NCI-H1417 treated with DMSO at 0.1 percent for 48 hours (cell line): ENCODE results near the gene UBL4B.

Source experiments
- DNase-seq: peaks from one replicate; lab custom pipeline; 2025; lab: John Stamatoyannopoulos, UW

The UBL4B gene

DNA sequence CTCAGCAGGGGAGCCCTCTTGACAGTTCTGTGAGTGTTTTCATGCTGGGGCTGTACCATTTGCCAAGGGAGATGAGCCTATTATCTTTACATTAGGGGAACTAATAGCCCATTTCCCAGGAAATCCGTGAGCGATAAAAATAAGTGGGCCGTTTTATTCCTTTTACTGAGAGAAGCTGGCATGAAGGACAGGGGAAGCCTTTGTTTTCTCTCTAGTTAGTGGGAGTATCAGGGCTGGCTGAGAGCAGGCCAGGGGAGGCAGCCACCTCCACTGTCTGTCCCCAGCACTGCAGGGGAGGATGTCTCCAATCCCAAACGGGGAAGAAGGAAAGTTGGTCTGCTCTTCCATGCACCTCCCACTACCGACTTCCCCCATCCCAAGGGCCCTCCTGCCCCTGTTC lies 2.5 kb downstream of the UBL4B start:
- DNase-seq: no peak

DNA sequence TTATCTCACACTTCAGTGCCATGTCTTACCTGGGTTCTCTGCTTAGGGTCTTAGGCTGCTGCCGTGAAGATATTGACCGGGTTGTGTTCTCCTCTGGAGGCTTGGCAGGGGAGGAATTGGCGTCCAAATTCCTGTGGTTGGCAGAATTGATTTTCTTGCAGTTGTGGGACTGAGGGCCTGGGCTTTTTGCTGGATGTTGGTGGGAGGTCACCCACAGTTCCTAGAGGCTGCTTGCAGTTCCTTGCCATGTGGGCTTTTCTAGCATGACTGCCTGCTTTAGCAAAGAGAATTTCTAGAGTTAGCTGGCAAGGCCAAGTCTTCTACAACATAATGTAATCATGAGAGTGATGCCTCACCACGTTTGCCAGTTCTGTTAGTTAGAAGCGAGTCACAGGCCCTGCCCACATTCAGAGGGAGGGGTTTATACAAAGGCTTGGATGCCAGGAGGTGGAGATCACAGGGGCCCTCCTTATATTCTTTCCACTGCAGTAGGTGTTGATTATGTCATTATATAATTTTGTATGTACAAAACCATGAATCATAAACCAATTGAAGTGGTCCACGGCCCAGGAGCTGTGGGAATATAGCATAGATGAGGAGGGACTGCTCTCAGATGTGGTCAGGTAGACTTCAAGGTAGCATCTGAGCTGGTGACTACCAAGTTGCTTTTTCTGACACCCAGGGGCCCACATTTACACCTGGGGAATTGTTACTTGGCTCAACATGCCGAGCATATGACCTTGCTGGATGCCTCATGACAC lies 6.6 kb downstream of the UBL4B start:
- no peak for DNase-seq

DNA sequence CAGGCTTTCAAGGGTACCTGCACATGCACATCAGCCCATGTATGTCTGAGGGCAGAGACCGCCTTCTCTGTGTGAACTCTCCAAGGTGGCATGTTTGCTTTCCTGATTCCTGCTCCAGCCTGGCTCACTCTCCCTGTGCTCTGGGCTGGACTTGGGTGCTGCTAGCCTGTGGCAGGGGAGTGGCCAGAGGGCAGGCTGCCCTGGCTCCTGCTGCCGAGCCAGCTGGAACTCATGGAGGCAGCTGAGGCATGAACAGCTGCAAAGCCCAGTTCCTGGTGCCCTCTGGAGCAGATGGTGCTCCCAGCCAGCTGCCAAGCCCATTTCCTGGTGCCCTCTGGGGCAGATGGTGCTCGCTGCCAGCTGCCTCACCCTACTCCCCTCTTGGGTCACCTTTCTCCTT lies 7.6 kb downstream of the UBL4B start:
- no peak for DNase-seq

DNA sequence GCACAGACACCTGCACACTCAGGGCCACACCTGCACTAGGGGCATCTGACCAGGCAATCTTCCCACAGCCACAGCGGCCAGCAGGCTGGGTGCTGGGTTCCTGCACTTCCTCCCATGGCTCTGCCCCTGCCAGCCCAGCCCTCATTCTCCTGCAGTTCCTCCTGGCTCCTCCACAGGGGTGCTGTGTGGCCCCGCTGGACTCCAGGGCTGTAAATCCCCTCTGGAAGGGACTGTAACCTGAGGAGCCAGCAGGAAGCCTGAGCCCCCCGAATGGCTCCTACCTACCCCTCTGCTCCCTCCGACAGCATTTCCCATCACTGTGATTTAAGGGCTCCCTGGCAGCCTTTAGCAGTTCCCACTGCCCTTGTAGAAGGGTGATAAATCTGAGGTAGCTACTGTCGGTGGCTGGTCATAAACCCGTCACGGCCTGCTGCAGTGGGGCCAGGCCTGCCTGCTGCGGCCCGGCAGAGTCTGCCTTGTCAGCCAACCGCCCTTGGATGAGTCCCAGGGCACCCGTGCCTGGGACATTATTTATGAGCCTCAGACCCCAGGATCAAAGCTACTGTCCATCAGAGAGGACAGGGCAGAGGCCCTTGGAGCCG lies 8.8 kb downstream of the UBL4B start:
- DNase-seq: no peak

DNA sequence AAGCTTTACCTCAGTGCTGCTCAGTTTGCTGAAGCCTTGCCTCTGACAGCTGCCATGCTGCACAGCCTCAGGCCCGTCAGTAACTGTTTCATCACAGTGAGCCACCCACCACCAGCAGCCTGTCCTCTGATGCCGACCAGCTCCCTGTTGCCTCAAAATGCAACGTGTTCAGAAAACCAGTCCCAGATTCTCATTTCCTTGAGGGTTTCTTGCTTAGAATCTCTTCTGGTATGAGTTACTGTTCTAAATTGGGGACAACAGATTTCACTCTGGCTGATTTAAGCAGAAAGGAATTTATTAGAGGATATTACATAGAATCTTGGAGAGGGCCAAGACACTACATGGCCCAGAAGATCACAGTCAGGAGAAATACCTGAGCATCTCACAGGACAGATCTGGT lies 11.0 kb downstream of the UBL4B start:
- no peak for DNase-seq

DNA sequence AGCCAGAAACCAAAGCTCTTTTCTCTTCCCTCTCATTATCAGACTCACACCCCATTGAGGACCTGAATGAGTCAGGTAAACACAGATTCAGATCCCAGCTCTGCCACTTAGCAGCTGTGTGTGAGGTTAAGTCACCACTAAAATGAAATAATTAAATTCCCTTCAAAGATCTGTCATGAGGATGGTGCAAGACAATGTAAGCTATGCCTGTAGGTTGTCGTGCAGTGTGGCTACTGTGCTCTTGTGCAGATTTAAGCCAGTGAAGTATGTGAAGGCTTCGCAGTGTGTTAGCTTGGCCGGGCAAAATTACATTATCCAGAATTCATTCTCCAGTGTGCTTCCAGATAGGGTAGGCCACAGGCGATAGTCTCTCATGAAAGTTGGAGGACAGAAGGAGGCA lies 13.6 kb downstream of the UBL4B start:
- DNase-seq: no peak

DNA sequence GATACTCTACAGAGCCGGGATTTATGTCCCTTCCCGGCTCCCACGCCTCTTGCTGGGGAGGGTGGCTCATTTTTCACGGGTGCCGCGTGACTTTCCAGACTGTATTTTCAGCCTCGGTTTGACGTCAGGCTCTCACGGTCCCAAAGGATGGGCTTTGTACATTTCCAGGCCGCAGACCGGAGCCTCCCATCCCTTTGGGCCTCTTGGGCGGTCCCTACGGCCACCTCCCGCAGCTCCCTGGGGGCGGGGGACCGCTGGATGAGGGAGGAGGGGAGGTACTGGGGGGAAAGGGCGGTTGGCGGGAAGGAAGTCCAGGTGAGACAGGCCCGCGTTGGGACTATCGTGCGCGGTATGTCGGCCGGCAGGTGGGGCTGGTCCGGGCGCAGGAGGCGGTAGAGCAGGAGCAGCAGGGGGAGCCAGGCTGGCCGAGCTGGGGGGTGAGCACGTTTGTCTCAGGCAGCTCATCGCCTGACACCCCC lies 17.9 kb downstream of the UBL4B start:
- no peak for DNase-seq

DNA sequence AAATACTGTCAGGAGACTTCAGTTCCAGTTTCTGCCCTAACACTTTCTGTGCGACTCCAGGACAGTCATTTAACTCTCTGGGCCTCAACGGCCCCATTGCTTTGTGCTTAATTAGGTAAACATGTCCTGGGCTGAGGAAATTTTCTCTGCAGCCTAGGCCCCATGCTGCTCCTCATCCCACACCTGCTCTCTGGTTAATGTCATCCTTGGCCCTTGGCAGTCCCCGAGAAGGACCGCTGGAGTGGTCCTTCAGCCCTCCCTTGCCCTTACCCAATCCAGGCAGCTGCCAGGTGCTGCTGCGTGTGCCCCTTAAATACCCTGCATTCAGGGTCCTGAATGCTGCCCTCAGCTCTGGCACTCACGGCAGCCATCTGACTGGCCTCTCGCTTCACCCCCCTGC lies 18.7 kb downstream of the UBL4B start:
- DNase-seq: peak; percentile 71

DNA sequence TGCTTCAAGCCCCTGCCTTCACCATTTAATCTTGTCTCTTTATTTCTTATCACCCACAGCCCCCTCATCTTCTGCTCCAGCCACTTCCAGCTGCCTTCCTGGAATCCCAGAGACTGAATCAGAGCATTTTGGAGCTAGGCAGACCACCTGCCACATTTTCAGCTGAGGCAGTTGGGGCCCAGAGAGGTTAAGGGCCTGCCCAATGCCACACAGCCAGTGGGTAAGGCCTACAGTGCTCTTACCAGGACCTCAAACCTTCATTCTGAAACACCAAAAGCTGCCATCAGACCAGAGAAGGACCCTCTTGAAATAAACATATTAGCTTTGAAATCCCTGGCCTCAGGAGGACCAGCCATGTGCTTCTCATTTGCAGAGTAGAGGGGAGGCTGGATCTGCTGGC lies 20.4 kb downstream of the UBL4B start:
- DNase-seq: no peak

DNA sequence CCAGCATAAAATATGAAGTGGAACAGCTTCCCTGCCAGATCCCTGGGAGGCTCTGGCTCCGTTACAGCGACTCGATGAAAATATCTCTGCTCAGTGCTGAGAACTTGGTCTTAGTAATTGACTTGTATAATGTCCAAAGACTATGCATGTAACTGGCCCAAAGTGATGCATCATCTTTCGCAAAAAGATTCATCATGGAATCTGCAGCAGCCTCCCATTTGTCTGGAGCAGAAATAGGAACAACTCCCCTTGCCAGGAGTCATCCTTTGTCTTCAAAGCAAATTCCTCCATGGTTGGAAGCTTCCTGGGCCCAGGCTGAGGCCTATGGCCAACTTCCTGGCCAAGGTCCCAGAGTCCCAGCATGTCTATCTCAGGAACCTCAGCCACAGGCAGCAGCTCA lies 21.2 kb downstream of the UBL4B start:
- no peak for DNase-seq

DNA sequence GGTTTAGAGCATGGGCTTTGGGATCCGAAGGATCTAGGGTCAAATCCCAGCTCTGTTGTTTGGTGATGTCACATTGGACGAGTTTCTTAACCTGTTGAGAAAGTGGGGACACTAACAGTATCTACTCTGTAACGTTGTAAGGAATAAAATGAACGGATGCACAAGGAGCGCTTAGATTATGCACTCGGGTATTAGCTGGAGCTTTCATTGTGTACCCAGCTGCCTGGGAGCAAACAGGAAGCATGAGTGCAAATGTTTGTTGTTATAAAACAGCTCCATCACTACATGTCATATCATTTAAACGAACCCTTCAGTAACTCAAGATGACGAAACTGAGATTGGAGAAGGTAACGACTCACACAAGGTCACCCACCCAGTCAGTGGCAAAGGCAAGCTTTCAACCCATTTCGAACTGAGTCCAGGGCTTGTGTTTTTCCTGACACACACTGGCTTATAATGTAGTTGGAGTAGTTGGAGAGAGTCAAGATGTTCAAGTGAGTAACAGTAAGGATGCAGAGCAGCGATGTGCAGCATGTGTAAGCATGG lies 21.9 kb downstream of the UBL4B start:
- peak; percentile 49 for DNase-seq

DNA sequence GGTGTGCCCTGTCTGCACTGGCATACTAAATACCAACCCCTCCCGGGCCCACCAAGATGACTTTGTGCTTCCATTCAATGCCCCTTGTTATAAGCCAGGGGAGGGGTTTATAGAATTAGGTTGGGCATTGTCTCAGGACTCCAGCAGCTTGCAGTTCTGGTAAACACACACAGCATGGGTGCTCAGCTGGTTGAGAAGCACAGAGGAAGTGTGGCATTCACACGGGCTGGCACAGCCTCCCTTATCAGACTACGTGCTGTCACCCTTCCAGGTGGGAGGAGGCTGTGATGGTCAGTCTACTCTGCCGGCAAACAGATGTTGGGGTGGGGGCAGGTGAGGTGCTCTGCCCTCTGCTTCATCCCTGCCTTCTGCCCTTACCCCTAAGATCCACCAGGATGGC lies 23.0 kb downstream of the UBL4B start:
- DNase-seq: no peak

DNA sequence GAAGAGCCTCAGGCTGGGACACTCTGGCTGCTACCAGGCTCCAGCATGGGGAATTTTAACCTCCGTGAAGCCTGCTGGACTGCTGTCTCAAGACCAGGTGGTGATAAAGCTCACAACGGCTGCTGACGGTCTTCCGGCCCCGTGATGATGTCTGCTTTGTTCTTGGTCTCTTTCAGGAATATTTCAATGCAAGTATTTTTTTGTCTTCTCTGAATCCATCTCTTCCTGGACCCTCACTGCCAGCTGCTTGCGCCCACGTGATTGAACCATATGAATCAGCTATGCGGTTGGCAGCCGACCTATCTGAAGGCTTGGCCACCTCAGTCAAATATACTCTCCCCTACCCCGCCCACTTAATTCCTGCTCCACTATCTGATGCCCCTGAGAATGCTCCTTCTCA lies 23.4 kb downstream of the UBL4B start:
- DNase-seq: no peak

DNA sequence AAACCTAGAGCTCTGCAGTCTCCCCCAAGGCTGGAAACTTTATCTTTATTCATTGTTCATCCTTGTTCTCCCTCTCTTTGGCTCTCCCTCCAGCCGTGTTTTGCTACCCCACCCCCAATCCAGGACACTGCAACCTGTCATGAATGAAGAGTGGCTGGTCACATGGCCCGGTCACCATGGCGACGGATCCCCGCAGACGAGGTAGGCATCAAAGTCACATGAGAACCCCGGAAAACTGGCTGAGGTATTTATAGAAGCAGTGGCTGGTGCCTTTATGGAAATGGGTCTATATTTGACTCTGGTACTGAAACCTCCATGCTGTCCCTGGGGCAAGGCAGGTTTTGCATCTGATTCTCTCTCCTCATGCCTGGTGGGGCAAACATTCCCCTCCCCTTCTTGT lies 24.7 kb downstream of the UBL4B start:
- peak; percentile 83 for DNase-seq

DNA sequence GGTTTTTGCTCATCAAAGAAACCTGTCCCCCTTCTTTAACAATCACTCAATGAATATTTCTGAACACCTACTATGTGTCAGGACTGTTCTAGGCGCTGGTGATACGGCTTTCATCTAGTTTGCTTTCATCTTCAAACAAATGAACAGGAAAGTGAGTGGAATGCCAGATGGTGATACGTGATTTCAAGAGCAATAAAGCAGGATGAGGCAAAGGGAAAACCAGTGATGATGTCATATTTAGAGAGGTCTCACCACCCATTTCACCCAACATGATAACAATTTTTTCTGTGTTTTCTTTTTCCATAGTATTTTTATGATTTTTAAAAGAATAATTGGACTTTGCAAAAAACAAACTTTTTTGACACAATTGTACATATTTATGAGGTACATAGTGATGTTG lies 26.7 kb downstream of the UBL4B start:
- no peak for DNase-seq

DNA sequence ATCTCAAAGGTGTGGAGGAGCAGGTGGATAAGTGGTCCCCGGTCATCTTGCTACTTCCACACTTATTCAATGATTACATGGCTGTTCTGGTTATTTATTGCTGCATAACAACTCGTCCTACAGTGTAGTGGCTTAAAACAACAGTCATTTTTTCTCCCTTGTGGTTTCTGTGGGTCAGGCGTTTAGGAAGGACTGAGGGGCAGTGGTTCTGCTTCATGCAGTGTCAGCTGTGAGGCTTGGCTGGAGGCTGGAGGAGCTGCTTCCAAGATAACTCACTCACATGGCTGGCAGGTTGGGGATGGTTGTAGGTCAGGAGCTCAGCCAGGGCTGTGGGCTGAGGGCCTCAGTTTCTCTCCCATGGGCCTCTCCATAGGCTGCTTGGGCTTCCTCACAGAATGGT lies 32.1 kb downstream of the UBL4B start:
- DNase-seq: no peak

DNA sequence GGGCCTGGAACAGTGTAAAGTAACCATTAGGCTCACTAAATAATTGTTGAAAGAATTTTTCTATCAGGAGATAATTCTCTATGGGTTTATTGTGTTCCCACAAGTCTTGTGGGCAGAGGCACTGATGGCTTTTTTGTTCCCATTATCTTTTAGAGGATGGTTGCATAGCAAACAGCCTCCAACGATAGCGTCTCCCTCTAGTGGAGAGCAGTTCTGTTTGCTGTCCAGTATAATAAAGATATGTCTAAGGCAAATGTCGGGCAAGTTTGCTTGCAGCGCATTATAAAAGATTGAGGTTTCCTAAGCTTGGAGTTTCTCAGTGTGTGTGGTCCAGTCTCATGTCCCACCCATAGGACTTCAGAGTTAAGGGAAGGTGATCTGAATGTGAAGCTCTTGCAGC lies 36.7 kb downstream of the UBL4B start:
- DNase-seq: no peak

DNA sequence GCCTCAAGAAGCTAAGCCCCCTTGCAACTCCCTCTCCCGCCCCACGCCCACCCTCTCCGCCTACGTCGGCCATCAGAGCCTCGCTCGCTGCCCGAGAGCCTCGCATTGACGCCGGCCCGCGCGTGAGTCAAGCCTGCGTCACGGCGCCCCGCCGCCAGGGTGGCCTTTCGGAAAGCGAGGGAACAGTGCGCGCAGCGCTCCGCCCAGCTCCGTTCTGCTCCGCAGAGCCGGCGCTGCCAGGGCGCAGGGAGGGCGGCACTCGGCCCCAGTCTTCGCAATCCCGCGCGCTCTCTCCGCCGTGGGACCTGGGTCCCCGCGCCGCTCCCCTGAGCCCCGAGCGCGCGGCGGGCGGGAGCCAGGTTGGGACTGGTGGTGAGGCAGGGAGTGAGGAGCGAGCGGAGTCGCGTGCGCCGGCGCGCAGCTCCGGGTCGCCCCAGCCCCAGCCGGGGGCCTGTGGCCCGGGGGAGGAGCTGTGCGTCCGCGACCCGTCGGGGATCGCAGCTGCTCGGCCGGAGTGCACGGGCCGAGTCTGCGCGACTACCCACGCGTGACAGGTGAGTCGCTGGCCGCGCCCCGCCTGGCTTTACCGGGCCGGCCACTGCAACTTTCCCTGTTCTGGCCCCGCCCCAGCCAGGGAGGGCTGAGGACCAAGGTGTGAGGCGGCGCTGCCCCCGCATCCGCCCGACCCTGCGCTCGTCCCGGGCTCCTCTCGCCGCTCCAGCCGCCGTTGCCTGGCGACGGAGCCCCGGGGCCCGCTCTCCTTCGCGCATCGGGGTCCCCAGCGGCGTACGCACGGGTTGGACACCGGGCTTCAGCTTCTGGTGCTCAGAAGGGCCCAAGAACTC lies 38.3 kb downstream of the UBL4B start, which contains the start of gene SLC6A17:
Gene SLC6A17, plus strand, starts transcription at position 165 of the 845 bp plus-strand sequence. CDS start 16,436 bp downstream, outside the sequence.
- DNase-seq: no peak

DNA sequence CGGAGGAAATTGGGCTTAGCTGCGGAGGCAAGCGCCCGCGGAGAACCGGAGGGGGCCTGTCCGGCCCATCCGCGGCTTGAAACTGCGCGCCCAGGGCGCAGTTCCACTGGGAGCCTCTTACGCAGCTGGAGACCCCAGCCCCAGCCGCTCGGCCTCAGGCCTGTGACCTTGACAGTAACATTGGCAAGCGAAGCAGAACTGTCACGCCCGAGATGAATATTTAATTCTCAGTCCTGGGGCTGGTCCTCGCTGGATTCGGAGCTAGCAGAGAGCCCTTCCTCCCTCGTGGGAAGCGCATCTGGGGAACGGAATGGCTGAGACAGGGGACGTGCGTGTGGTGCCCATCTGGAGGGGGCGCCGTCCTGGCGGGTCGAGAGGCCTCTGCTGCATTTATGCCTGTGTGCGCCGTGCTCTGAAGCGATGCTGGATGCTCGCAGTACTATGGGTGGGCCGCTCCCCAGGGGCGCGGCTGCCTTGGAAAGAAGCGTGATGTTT lies 39.0 kb downstream of the UBL4B start:
- no peak for DNase-seq

DNA sequence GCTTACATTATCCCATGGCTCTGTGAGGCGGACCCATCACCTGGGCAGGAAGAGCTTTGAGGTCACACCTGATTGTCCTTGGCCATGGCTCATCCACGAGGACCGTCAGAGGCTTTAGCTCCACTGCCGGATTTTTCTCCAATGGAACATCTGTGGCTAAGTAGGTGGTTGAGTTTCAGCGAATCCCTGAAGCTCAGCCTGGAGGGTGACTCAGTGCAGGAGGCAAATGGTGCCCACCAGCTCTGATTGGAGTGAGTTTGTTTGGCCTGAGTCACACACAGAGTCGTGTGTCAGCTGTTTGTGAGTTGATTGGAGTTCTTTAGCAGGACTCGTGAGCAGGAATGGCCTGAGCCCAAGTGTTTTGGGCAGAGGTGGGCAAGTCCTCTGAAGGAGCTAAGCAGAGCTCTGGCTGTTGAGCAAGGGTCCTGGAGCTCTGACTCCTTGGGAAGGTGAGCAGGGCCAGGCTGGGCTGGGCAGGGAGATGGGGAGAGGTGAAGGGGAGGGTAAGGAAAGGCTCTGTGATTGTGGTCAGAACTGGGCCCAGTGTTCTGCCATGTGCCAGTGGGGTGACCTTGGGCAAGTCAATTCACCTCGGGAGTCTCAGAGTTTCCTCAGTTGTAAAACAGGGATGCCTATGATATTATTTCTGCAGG lies 40.0 kb downstream of the UBL4B start:
- DNase-seq: no peak

DNA sequence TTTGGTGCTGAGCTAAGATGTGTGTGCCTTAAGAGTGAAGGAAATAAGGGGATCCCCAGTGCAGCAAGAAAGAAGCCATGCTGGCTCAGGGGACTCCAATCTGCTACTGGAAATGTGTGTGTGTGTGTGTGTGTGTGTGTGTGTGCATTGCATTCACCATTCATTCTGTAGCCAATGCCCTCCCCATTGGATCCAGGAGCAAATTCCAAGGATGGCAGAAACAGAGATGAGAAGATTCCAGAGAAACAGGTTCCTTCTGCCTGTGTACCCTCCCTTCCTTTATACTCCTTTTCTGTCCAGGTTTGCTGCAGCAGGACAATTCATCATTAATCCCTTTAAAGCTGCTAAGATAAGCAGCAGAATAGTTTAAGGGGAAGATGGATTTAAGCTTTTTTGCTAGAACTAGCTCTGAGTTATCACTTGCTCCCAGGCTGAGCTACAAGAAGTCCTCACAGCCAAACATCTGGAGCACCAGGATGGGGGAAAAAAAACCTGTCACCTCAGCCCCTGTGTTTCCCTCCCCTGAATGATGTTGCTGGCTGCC lies 41.2 kb downstream of the UBL4B start:
- DNase-seq: no peak
